Measurements from ENCODE around the gene MYMK. TPM values are rescaled to one million over a fixed set of nuclear protein-coding genes. Genes with fewer than 3 reads are reported as not detected.

MYMK gene
- total and polyA plus RNA-seq, 2 of the 13 experiments (the other 11 are each of a cell fraction or from before 2014, with no cell fraction given) = not detected

DNA sequence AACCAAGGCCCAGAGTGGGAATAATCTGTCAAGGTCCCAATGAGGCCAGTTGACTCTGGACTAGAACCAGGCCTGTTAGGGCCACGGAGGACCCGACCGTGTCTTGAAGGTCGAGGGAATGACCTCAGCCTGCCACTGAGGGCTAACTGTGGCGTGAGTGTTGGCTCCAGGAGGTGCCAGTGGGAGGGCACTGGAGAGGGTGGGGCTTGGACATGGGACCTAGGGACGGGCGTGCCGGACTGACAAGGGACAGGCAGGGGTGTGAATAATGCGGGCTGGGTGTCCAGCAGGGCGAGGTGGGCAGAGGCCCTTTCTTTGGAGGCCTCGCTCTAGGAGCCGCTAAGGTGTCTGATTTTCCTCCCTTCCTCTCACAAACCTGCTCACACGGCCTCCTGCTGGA, 17.2 kb upstream of the MYMK start (continued):
- TF ChIP-seq, protein P1, sequence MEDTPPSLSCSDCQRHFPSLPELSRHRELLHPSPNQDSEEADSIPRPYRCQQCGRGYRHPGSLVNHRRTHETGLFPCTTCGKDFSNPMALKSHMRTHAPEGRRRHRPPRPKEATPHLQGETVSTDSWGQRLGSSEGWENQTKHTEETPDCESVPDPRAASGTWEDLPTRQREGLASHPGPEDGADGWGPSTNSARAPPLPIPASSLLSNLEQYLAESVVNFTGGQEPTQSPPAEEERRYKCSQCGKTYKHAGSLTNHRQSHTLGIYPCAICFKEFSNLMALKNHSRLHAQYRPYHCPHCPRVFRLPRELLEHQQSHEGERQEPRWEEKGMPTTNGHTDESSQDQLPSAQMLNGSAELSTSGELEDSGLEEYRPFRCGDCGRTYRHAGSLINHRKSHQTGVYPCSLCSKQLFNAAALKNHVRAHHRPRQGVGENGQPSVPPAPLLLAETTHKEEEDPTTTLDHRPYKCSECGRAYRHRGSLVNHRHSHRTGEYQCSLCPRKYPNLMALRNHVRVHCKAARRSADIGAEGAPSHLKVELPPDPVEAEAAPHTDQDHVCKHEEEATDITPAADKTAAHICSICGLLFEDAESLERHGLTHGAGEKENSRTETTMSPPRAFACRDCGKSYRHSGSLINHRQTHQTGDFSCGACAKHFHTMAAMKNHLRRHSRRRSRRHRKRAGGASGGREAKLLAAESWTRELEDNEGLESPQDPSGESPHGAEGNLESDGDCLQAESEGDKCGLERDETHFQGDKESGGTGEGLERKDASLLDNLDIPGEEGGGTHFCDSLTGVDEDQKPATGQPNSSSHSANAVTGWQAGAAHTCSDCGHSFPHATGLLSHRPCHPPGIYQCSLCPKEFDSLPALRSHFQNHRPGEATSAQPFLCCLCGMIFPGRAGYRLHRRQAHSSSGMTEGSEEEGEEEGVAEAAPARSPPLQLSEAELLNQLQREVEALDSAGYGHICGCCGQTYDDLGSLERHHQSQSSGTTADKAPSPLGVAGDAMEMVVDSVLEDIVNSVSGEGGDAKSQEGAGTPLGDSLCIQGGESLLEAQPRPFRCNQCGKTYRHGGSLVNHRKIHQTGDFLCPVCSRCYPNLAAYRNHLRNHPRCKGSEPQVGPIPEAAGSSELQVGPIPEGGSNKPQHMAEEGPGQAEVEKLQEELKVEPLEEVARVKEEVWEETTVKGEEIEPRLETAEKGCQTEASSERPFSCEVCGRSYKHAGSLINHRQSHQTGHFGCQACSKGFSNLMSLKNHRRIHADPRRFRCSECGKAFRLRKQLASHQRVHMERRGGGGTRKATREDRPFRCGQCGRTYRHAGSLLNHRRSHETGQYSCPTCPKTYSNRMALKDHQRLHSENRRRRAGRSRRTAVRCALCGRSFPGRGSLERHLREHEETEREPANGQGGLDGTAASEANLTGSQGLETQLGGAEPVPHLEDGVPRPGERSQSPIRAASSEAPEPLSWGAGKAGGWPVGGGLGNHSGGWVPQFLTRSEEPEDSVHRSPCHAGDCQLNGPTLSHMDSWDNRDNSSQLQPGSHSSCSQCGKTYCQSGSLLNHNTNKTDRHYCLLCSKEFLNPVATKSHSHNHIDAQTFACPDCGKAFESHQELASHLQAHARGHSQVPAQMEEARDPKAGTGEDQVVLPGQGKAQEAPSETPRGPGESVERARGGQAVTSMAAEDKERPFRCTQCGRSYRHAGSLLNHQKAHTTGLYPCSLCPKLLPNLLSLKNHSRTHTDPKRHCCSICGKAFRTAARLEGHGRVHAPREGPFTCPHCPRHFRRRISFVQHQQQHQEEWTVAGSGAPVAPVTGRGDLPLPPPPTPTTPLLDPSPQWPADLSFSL (CRISPR knock-in tag; IDR thresholded peaks at IDR 0.05) = no peak
- TF ChIP-seq, protein P2, sequence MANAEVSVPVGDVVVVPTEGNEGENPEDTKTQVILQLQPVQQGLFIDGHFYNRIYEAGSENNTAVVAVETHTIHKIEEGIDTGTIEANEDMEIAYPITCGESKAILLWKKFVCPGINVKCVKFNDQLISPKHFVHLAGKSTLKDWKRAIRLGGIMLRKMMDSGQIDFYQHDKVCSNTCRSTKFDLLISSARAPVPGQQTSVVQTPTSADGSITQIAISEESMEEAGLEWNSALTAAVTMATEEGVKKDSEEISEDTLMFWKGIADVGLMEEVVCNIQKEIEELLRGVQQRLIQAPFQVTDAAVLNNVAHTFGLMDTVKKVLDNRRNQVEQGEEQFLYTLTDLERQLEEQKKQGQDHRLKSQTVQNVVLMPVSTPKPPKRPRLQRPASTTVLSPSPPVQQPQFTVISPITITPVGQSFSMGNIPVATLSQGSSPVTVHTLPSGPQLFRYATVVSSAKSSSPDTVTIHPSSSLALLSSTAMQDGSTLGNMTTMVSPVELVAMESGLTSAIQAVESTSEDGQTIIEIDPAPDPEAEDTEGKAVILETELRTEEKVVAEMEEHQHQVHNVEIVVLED (CRISPR knock-in tag; IDR thresholded peaks at IDR 0.05; ENCODE audit: borderline replicate concordance) = no peak
- TF ChIP-seq NFATC3 (CRISPR knock-in tag; IDR thresholded peaks at IDR 0.05) (no peak), FOXJ3 (CRISPR knock-in tag; IDR thresholded peaks at IDR 0.05; ENCODE audit: borderline replicate concordance) (no peak), KMT2A (CRISPR knock-in tag; IDR thresholded peaks at IDR 0.05) (no peak), ZNF674 (CRISPR knock-in tag; IDR thresholded peaks at IDR 0.05; ENCODE audit: low read depth) (no peak)
